GM23338 (cell line): ENCODE measurements around the gene SLC17A1. TPM values are rescaled to one million over a fixed set of nuclear protein-coding genes. Genes with fewer than 3 reads are reported as not detected.
A peak's percentile ranks its signal among the peaks of the same experiment; 100 is the strongest.

Experiments used
- ATAC-seq: fragments of 200-7000 bp; cut with Tn5 transposase; 3 replicates; pipeline ENCODE4 v1.9.1; 2020
- DNase-seq: peaks from one replicate; pipeline ENCODE4 v3.0.0-alpha.2; 2015; ENCODE audit warnings: low spot score
- H2AFZ ChIP-seq: fragments of 200-600 bp; sonication (generic); 2 replicates; pipeline ENCODE4 v1.8.0; 2016; ENCODE audit warnings: antibody characterized with exemption, mild to moderate bottlenecking, moderate library complexity
- H3F3A ChIP-seq: fragments of 200-600 bp; sonication (generic); replicated peaks from 2 replicates; pipeline ENCODE4 v1.8.0; 2017; ENCODE audit warnings: antibody characterized with exemption, mixed run types, low read depth
- H3K27ac ChIP-seq: fragments of 200-600 bp; sonication (generic); 2 replicates; pipeline ENCODE4 v1.6.1; 2016; ENCODE audit warnings: low read depth
- H3K27me3 ChIP-seq: fragments of 200-600 bp; sonication (generic); 2 replicates; pipeline ENCODE4 v1.8.0; 2016; ENCODE audit warnings: mild to moderate bottlenecking, mixed run types, moderate library complexity; ENCODE audit not compliant: insufficient read depth
- H3K36me3 ChIP-seq: fragments of 200-600 bp; sonication (generic); 2 replicates; pipeline ENCODE4 v1.8.0; 2016; ENCODE audit warnings: mild to moderate bottlenecking; ENCODE audit not compliant: insufficient read depth
- H3K4me1 ChIP-seq: fragments of 200-600 bp; sonication (generic); 2 replicates; pipeline ENCODE4 v1.8.0; 2016; ENCODE audit warnings: mild to moderate bottlenecking, moderate library complexity; ENCODE audit not compliant: insufficient read depth
- H3K4me2 ChIP-seq: fragments of 200-600 bp; sonication (generic); 2 replicates; pipeline ENCODE4 v1.7.1; 2017; ENCODE audit warnings: mixed run types
- H3K4me3 ChIP-seq: fragments of 200-600 bp; sonication (generic); 2 replicates; pipeline ENCODE4 v1.6.1; 2016; ENCODE audit warnings: mixed run types
- H3K79me2 ChIP-seq: fragments of 200-600 bp; sonication (generic); replicated peaks from 2 replicates; pipeline ENCODE4 v1.8.0; 2017; ENCODE audit warnings: mild to moderate bottlenecking; ENCODE audit not compliant: insufficient read depth
- H3K9me2 ChIP-seq: fragments of 200-600 bp; sonication (generic); 2 replicates; pipeline ENCODE4 v1.8.0; 2017; ENCODE audit not compliant: insufficient read depth
- H4K20me1 ChIP-seq: fragments of 200-600 bp; sonication (generic); replicated peaks from 2 replicates; pipeline ENCODE4 v1.8.0; 2017; ENCODE audit warnings: mild to moderate bottlenecking; ENCODE audit not compliant: insufficient read depth
- H3K27ac Mint-ChIP-seq: 2 replicates; pipeline ENCODE4 v1.8.0; 2020; ENCODE audit warnings: inconsistent platforms, mild to moderate bottlenecking, moderate library complexity, mixed read lengths
- H3K27me3 Mint-ChIP-seq: 3 replicates; pipeline ENCODE4 v1.8.0; 2022; ENCODE audit warnings: low read depth, mild to moderate bottlenecking, moderate library complexity, mixed read lengths, inconsistent platforms; ENCODE audit not compliant: insufficient read depth, poor library complexity
- H3K36me3 Mint-ChIP-seq: 3 replicates; pipeline ENCODE4 v1.8.0; 2021; ENCODE audit warnings: low read depth, mild to moderate bottlenecking, inconsistent platforms, moderate library complexity, mixed read lengths
- H3K4me1 Mint-ChIP-seq: 3 replicates; pipeline ENCODE4 v1.8.0; 2020; ENCODE audit warnings: mild to moderate bottlenecking, inconsistent platforms, mixed read lengths
- H3K4me3 Mint-ChIP-seq: 3 replicates; pipeline ENCODE4 v1.8.0; 2021; ENCODE audit warnings: moderate library complexity, mild to moderate bottlenecking, inconsistent platforms, mixed read lengths
- H3K9me3 Mint-ChIP-seq: 3 replicates; pipeline ENCODE4 v1.8.0; 2020; ENCODE audit warnings: moderate library complexity, mild to moderate bottlenecking, inconsistent platforms, mixed read lengths
- CTCF ChIP-seq, 2 experiments: fragments of 200-600 bp in 1 of 2; sonication (generic) in 1 of 2; conservative IDR thresholded peaks; 2 replicates each; pipeline versions ENCODE4 v1.5.1 to v1.6.1; 2016 to 2017; ENCODE audit warnings: antibody characterized with exemption in 2 of 2, low read depth in 2 of 2, mild to moderate bottlenecking in 2 of 2, moderate library complexity in 1 of 2
- ETS1 ChIP-seq: IDR thresholded peaks from 2 replicates; pipeline ENCODE4 v1.6.1; 2016; ENCODE audit warnings: antibody characterized with exemption
- REST ChIP-seq: IDR thresholded peaks from one replicate; pipeline ENCODE4 v1.6.1; 2018; ENCODE audit warnings: antibody characterized with exemption; ENCODE audit not compliant: unreplicated experiment
- polyA plus RNA-seq: library from polyadenylated mRNA; unstranded; fragments of >200 nt; fragmentation: Nextera tagmentation; extraction: Ambion mirVana; gene quantifications from 2 replicates; pipeline ENCODE4 v1.2.1, GENCODE V29; 2016
- total RNA-seq: library from RNA; depleted of rRNA; stranded (reverse); fragments of >200 nt; shearing (Covaris generic); gene quantifications from 2 replicates; pipeline ENCODE4 v1.2.3, GENCODE V29; 2014

The SLC17A1 gene
- total and polyA plus RNA-seq, 2 experiments from 2014 or later, result not detected

GRCh38 chr6:25746968-25747367 lies 84.9 kb downstream of the SLC17A1 start:
- H3K27ac Mint-ChIP-seq, result no peak overlapping the region
- DNase-seq, result peak; percentile 61

GRCh38 chr6:25745836-25746235 lies 86.0 kb downstream of the SLC17A1 start:
- Histone ChIP-seq H3K79me2 (no peaks in the 10 kb centered on the region), H3F3A (no peaks in the 10 kb centered on the region), H3K36me3 (no peaks in the 10 kb centered on the region), H3K27ac (no peak overlapping the region), H2AFZ (no peak overlapping the region), H3K4me3 (no peak overlapping the region), H3K4me1 (no peaks in the 10 kb centered on the region), H3K4me2 (no peak overlapping the region), H3K9me2 (no peaks in the 10 kb centered on the region), H4K20me1 (no peaks in the 10 kb centered on the region), H3K27me3 (no peaks in the 10 kb centered on the region)
- ATAC-seq, result no peak
- no peaks in the 10 kb centered on the region for H3K27me3 Mint-ChIP-seq
- DNase-seq, result no peak
- no peaks in the 10 kb centered on the region for H3K4me1 Mint-ChIP-seq
- H3K4me3 Mint-ChIP-seq, result no peak overlapping the region
- no peak for TF ChIP-seq REST
- no peaks in the 10 kb centered on the region for H3K36me3 Mint-ChIP-seq
- peaks cover 5% of the 10 kb centered on the region; the same call in 2 of the 3 replicates for H3K9me3 Mint-ChIP-seq
- no peak overlapping the region for H3K27ac Mint-ChIP-seq

More at GRCh38 chr6:25746968-25747367, 84.9 kb downstream of the SLC17A1 start:
- peaks cover 2% of the 10 kb centered on the region; the same call in 2 of the 3 replicates for H3K9me3 Mint-ChIP-seq
- no peaks in the 10 kb centered on the region for H3K27me3 Mint-ChIP-seq
- no peaks in the 10 kb centered on the region for H3K27me3 ChIP-seq
- no peaks in the 10 kb centered on the region for H3K4me1 Mint-ChIP-seq
- H3K4me3 ChIP-seq, result no peak overlapping the region
- ATAC-seq, result peak; percentile 73
- H3K4me1 ChIP-seq, result no peaks in the 10 kb centered on the region
- no peaks in the 10 kb centered on the region for H3K36me3 Mint-ChIP-seq
- H4K20me1 ChIP-seq, result no peaks in the 10 kb centered on the region
- H3K36me3 ChIP-seq, result no peaks in the 10 kb centered on the region
- no peaks in the 10 kb centered on the region for H3K9me2 ChIP-seq
- no peak overlapping the region for H2AFZ ChIP-seq
- H3K79me2 ChIP-seq, result no peaks in the 10 kb centered on the region
- no peak overlapping the region for H3K27ac ChIP-seq
- no peak overlapping the region for H3K4me3 Mint-ChIP-seq
- no peak overlapping the region for H3K4me2 ChIP-seq
- H3F3A ChIP-seq, result no peaks in the 10 kb centered on the region
- TF ChIP-seq CTCF (conservative IDR thresholded peaks at IDR 0.05; ENCODE audit: low read depth in 2 of 2) (peak; percentile 60 to 75), ETS1 (no peak)
